IPS DF 4.7 (cell line): ENCODE data around the gene LARP1.
"Not testable (repeated sequence)": the region's sequence is repeated elsewhere in the genome, so short reads cannot be mapped to it uniquely, and the experiment has no call there.

Experiments used
- DNase-seq: peaks from one replicate; pipeline ENCODE4 v3.0.0-alpha.2; 2013; ENCODE audit warnings: low spot score; ENCODE audit errors: extremely low read depth

The LARP1 gene

GRCh38 chr5:154755361-154756008 is at the start of gene LARP1:
Gene LARP1, plus strand, starts transcription at chr5:154755377. Its CDS starts 381 bp downstream, at chr5:154755758.
- DNase-seq = no peak

DNA sequence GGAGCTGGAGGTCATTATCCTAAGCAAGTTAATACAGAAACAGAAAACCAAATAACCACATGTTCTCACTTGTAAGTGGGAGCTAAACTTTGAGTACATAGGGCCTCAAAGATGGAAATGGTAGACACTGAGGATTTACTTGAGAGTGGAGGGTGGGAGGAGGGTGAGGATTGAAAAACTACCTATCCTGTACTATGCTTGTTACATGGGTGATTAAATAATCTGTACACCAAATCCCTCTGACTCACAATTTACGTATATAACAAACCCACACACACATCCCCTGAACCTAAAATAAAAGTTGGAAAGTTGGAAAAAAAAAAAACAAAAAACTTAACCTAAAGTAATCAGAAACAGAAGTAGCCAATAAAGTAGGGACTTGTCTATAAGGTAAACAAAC is 48.8 kb upstream of the LARP1 start:
- DNase-seq = no peak

GRCh38 chr5:154707641-154708040 is 47.5 kb upstream of the LARP1 start:
- no peak for DNase-seq

GRCh38 chr5:154708207-154708606 is 47.0 kb upstream of the LARP1 start:
- no peak for DNase-seq

DNA sequence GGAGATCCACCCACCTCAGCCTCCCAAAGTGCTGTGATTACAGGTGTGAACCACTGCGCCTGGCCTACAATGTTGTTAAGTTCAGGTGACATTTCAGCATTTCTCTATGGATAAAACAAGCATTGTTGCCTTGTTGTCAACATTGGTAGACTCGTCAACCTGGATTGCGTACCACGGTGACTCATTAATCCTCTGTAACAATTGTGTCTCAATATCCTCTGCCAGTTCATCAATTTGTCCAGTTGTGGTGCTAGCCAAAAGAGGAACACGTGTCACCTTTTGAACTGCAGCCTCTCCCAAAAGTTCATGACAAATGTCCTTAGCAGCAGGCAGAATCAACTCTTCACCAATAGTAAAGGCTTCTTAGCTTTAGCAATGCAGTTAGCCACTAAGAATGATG is 46.3 kb upstream of the LARP1 start:
- no peak for DNase-seq

GRCh38 chr5:154709368-154710305 is 45.5 kb upstream of the LARP1 start:
- DNase-seq = no peak

- no peak for DNase-seq
Observed at GRCh38 chr5:154712518-154713437, 42.4 kb upstream of the LARP1 start.

DNA sequence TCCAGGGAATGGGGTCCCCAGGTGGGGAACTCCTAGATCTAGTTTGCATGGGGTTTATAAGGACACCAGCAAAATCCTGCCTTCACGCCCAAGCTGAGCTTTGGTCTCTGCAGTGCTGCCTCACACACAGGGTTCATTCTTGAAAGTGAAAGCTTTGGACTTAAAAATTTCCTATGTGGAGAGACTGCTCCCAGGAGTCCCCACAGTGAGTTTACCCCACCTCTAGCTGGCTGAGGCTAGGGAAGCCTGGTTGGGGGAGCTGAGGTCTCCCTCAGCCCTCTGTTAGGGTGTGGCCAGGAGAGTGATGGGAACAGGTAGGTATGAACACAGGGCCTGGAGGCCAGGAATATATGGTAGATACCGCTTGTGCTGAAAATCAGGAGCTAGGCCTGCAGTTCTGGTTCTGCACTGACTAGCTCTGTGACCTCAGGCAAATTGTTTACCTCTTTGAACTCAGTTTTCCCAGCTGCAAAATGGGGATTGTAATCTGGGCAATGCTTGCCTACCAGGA is 41.5 kb upstream of the LARP1 start:
- DNase-seq = no peak

DNA sequence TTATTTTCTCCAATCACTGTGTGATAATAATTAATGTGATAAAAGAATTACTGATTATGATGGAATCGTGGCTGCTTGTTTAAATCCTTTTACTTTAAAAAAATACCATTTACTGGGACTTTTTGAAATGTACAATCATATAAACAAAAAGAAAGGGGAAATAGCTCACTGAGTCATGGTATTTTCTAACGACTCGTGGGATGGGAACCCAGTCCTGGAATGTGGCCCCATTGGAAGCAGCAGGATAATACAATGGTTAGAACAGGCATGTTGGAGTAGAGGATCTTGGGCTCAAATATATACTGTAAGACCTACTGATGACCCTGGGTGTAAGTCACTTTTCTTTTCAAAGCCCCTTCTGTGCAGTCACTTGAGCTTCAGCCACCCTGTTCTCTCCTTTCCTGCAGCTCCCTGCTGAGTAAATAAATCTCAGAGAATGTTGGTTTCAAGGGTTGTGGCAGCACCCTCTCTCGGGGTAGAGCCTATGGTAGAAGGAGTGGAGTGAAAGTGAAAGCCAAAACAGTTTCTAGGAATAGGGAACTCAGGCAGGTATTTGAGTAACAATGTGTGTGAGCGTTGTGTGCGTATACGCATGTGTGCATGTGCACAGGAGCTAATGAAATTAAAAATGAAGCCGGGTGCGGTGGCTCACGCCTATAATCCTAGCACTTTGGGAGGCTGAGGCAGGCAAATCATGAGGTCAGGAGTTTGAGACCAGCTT is 40.8 kb upstream of the LARP1 start:
- no peak for DNase-seq

DNA sequence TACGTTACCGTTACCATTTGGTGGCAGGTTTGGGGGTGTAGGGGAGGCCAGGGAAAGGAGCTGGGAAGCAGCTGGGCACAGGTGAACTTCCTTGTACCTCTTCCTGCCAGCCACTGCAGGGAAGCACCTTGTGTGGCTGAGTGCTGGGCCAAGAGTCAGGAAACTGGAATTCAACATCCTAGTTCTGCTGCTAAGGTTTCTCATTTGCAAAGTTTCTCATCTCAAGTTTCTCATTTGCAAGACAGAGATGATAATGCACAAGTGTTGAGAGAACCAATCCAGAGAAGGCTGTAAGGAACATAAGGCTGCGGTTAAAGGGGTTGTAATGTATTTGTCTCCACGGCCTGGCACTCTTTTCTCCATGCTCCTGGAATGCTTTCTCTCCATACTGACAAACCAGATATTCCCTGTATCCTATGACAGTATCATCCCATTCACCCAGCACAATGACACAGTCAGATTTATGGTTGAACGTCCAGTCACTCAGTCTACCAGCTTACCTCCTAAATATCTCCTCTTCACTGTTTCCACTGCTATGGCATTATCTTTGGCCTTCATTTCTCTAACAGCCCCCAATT is 33.6 kb upstream of the LARP1 start:
- no peak for DNase-seq

GRCh38 chr5:154722097-154722496 is 33.1 kb upstream of the LARP1 start:
- DNase-seq = no peak

GRCh38 chr5:154722936-154723335 is 32.2 kb upstream of the LARP1 start:
- no peak for DNase-seq

- no peak for DNase-seq
Observed at GRCh38 chr5:154723740-154724505, 31.3 kb upstream of the LARP1 start.

- DNase-seq = no peak
Observed at GRCh38 chr5:154727361-154727760, 27.8 kb upstream of the LARP1 start.

DNA sequence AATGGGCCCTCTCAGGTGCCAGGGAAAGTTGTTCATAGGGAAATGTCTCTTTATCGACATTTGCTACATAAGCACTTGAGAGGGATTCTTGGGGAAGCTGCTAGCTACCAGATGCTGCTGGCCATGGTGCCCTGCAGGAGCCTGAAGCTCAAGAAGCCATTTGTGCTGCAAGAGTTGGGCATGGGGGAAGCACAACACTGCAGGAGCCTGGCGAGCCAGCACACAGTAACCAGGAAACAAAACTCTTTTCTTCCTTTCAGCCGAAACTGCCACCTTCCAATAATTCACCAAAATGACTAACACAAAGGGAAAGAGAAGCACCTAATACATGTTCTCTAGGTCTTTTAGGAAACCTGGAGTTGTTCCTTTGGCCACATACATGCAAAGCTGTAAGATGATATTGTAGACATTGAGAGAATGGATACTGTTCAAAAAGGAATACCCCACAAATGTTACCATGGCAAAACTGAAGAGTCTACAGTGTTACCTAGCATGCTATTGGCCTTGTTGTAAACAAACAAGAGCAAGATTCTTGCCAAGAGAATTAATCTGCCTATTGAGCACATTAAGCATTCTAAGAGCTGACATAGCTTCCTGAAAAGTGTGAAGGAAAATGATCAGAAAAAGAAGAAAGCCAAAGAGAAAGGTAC is 26.1 kb upstream of the LARP1 start:
- DNase-seq = no peak

GRCh38 chr5:154729613-154730012 is 25.6 kb upstream of the LARP1 start:
- DNase-seq = no peak

- not testable (repeated sequence) for DNase-seq
Observed at GRCh38 chr5:154730761-154731160, 24.4 kb upstream of the LARP1 start.

DNA sequence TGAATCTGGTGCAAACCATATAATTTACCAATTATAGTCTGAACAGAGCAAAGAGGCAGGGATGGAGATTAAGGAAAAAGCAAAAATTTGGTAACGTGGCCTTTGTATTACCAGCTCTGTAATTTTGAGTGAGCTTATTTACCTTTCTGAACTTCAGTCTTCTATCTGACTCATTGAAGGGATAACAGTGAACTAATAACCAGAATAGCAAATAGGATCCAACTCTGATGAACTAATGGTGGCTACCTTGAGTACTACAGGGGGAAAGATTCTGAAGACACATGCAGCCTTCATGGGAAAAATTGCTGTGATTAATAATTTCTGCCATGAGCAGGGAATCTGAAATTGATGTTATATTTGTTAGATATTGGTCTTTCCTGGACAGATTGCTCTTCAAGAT is 23.0 kb upstream of the LARP1 start:
- DNase-seq = no peak
